SU-DHL-6 (cell line): ENCODE data around the gene RDH8.

ENCODE experiments used
- CTCF ChIP-seq: fragments of 200-600 bp; sonication (generic); IDR thresholded peaks from one replicate; pipeline ENCODE4 v1.5.1; 2017; ENCODE audit warnings: antibody characterized with exemption, mild to moderate bottlenecking, low read length, moderate library complexity; ENCODE audit not compliant: insufficient read depth, poor library complexity, severe bottlenecking
- EZH2phosphoT487 ChIP-seq: fragments of 200-600 bp; sonication (generic), shearing (Covaris generic); conservative IDR thresholded peaks from 2 replicates; pipeline ENCODE4 v1.6.1; 2018; ENCODE audit warnings: mild to moderate bottlenecking, antibody characterized with exemption, low read length, moderate library complexity, mixed read lengths

- no peak for TF ChIP-seq CTCF
- TF ChIP-seq EZH2phosphoT487, result no peak
Measured at GRCh38 chr19:10004617-10005016, 8.7 kb upstream of the RDH8 start.
